Natural killer cell treated with Interleukin-12 subunit alpha and Interleukin-12 subunit beta and Interleukin-15 and Interleukin-18, amount 100 ng/mL, for 72 hours (primary cell): ENCODE data around the gene ANKRD34C. TPM values are rescaled to one million over a fixed set of nuclear protein-coding genes. Genes with fewer than 3 reads are reported as not detected.

Experiments
- ATAC-seq, 2 donors: fragments of 150-1000 bp; cut with Tn5 transposase in 1 of 2; sonication (Bioruptor Pico), chemical (Tn5 transposase) in 1 of 2; 2 replicates each; pipeline ENCODE4 v1.10.0; 2021
- DNase-seq: peaks from one replicate; pipeline ENCODE4 v3.0.0; 2022; ENCODE audit warnings: low spot score
- H3K27ac Mint-ChIP-seq, 2 donors: 1 replicate in 1 of 2; 2 replicates in 1 of 2; pipeline ENCODE4 v1.8.0; 2022; ENCODE audit warnings: mixed read lengths in 2 of 2, mild to moderate bottlenecking in 1 of 2, moderate library complexity in 1 of 2
- H3K27me3 Mint-ChIP-seq, 2 donors: 1 replicate in 1 of 2; 2 replicates in 1 of 2; pipeline ENCODE4 v1.8.0; 2022; ENCODE audit warnings: mixed read lengths in 2 of 2
- H3K36me3 Mint-ChIP-seq: one replicate; pipeline ENCODE4 v1.8.0; 2022; ENCODE audit warnings: mixed read lengths
- H3K4me1 Mint-ChIP-seq, 2 donors: 1 replicate in 1 of 2; 2 replicates in 1 of 2; pipeline ENCODE4 v1.8.0; 2022; ENCODE audit warnings: low read depth in 2 of 2, mixed read lengths in 2 of 2, mild to moderate bottlenecking in 1 of 2
- H3K4me3 Mint-ChIP-seq: one replicate; pipeline ENCODE4 v1.8.0; 2022; ENCODE audit warnings: mixed read lengths
- H3K9me3 Mint-ChIP-seq: 2 replicates; pipeline ENCODE4 v1.8.0; 2022; ENCODE audit warnings: mixed read lengths
- total RNA-seq, 2 donors: library from RNA; stranded (reverse); gene quantifications; one replicate each; pipeline ENCODE4 v1.2.3, GENCODE V29; 2022

The ANKRD34C gene
- not detected for total RNA-seq

- no peaks in the 10 kb centered on the region for H3K9me3 Mint-ChIP-seq
- H3K4me3 Mint-ChIP-seq, result no peak within 1 kb of the TSS
- DNase-seq, result no peak
- H3K27me3 Mint-ChIP-seq, result peaks cover 45 to 86% of the 10 kb centered on the region in 2 donors
- no peak within 1 kb of the TSS for H3K27ac Mint-ChIP-seq
- H3K4me1 Mint-ChIP-seq, result no peaks in the 10 kb centered on the region
- peaks cover 11% of the 10 kb centered on the region for H3K36me3 Mint-ChIP-seq
- ATAC-seq, result no peak
Measured at GRCh38 chr15:79282371-79283251, at the start of gene ANKRD34C. ANKRD34C (plus strand) TSS chr15:79282722; CDS start chr15:79293285, 10,563 bp downstream.

- no peaks in the 10 kb centered on the region for H3K36me3 Mint-ChIP-seq
- ATAC-seq, result no peak
- no peaks in the 10 kb centered on the region for H3K4me1 Mint-ChIP-seq
- H3K4me3 Mint-ChIP-seq, result no peak overlapping the region
- peaks cover 3% of the 10 kb centered on the region for H3K9me3 Mint-ChIP-seq
- H3K27me3 Mint-ChIP-seq, result peaks cover 25 to 44% of the 10 kb centered on the region in 2 donors
- H3K27ac Mint-ChIP-seq, result no peak overlapping the region
- DNase-seq, result no peak
Measured at GRCh38 chr15:79233236-79233635, 49.3 kb upstream of the ANKRD34C start.

- peaks cover 20 to 44% of the 10 kb centered on the region in 2 donors for H3K27me3 Mint-ChIP-seq
- no peaks in the 10 kb centered on the region for H3K36me3 Mint-ChIP-seq
- no peak for DNase-seq
- no peaks in the 10 kb centered on the region for H3K4me1 Mint-ChIP-seq
- no peak overlapping the region for H3K4me3 Mint-ChIP-seq
- H3K27ac Mint-ChIP-seq, result no peak overlapping the region
- ATAC-seq, result no peak
- H3K9me3 Mint-ChIP-seq, result no peaks in the 10 kb centered on the region
Measured at GRCh38 chr15:79240036-79240435, 42.5 kb upstream of the ANKRD34C start.

- DNase-seq, result no peak
- H3K4me3 Mint-ChIP-seq, result no peak overlapping the region
- H3K27ac Mint-ChIP-seq, result no peak overlapping the region
- no peaks in the 10 kb centered on the region for H3K36me3 Mint-ChIP-seq
- no peaks in the 10 kb centered on the region for H3K9me3 Mint-ChIP-seq
- no peak for ATAC-seq
- no peaks in the 10 kb centered on the region for H3K4me1 Mint-ChIP-seq
- peaks cover 20 to 40% of the 10 kb centered on the region in 2 donors for H3K27me3 Mint-ChIP-seq
Measured at GRCh38 chr15:79243723-79244122, 38.8 kb upstream of the ANKRD34C start.

GRCh38 chr15:79244876-79245275 is 37.6 kb upstream of the ANKRD34C start:
- Mint-ChIP-seq H3K27ac (no peak overlapping the region), H3K9me3 (no peaks in the 10 kb centered on the region), H3K27me3 (peaks cover 15 to 34% of the 10 kb centered on the region in 2 donors), H3K4me1 (no peaks in the 10 kb centered on the region), H3K4me3 (no peak overlapping the region), H3K36me3 (no peaks in the 10 kb centered on the region)
- no peak for DNase-seq
- no peak for ATAC-seq

- H3K27me3 Mint-ChIP-seq, result peaks cover 17 to 41% of the 10 kb centered on the region in 2 donors
- H3K4me1 Mint-ChIP-seq, result no peaks in the 10 kb centered on the region
- no peaks in the 10 kb centered on the region for H3K9me3 Mint-ChIP-seq
- ATAC-seq (no peak), DNase-seq (no peak)
- H3K36me3 Mint-ChIP-seq, result no peaks in the 10 kb centered on the region
- H3K4me3 Mint-ChIP-seq, result no peak overlapping the region
- H3K27ac Mint-ChIP-seq, result no peak overlapping the region
Measured at GRCh38 chr15:79248183-79248582, 34.3 kb upstream of the ANKRD34C start.

- Mint-ChIP-seq H3K36me3 (no peaks in the 10 kb centered on the region), H3K27ac (no peak overlapping the region), H3K27me3 (peaks cover 29 to 56% of the 10 kb centered on the region in 2 donors), H3K4me1 (no peaks in the 10 kb centered on the region), H3K9me3 (no peaks in the 10 kb centered on the region), H3K4me3 (no peak overlapping the region)
- DNase-seq, result no peak
- no peak for ATAC-seq
Measured at GRCh38 chr15:79257454-79257853, 25.1 kb upstream of the ANKRD34C start.

- no peak for DNase-seq
- Mint-ChIP-seq H3K9me3 (no peaks in the 10 kb centered on the region), H3K4me3 (no peak overlapping the region), H3K4me1 (no peaks in the 10 kb centered on the region), H3K27ac (no peak overlapping the region), H3K27me3 (peaks cover 17 to 44% of the 10 kb centered on the region in 2 donors), H3K36me3 (no peaks in the 10 kb centered on the region)
- no peak for ATAC-seq
Measured at GRCh38 chr15:79261836-79262235, 20.7 kb upstream of the ANKRD34C start.

- H3K4me3 Mint-ChIP-seq, result no peak overlapping the region
- ATAC-seq (no peak), DNase-seq (no peak)
- H3K27me3 Mint-ChIP-seq, result peaks cover 18 to 48% of the 10 kb centered on the region in 2 donors
- H3K27ac Mint-ChIP-seq, result no peak overlapping the region
- no peaks in the 10 kb centered on the region for H3K4me1 Mint-ChIP-seq
- no peaks in the 10 kb centered on the region for H3K9me3 Mint-ChIP-seq
- no peaks in the 10 kb centered on the region for H3K36me3 Mint-ChIP-seq
Measured at GRCh38 chr15:79265167-79265566, 17.4 kb upstream of the ANKRD34C start.

- Mint-ChIP-seq H3K4me1 (no peaks in the 10 kb centered on the region), H3K4me3 (no peak overlapping the region), H3K27me3 (peaks cover 21 to 48% of the 10 kb centered on the region in 2 donors), H3K9me3 (no peaks in the 10 kb centered on the region), H3K27ac (no peak overlapping the region), H3K36me3 (no peaks in the 10 kb centered on the region)
- DNase-seq, result no peak
- ATAC-seq, result no peak
Measured at GRCh38 chr15:79265987-79266579, 16.4 kb upstream of the ANKRD34C start.

- H3K4me3 Mint-ChIP-seq, result no peak overlapping the region
- ATAC-seq, result no peak
- no peak overlapping the region for H3K27ac Mint-ChIP-seq
- no peaks in the 10 kb centered on the region for H3K4me1 Mint-ChIP-seq
- peaks cover 11% of the 10 kb centered on the region for H3K36me3 Mint-ChIP-seq
- H3K27me3 Mint-ChIP-seq, result peaks cover 44 to 85% of the 10 kb centered on the region in 2 donors
- no peak for DNase-seq
- no peaks in the 10 kb centered on the region for H3K9me3 Mint-ChIP-seq
Measured at GRCh38 chr15:79283252-79284048, 928 bp downstream of the ANKRD34C start.

GRCh38 chr15:79290642-79291275 is 8.2 kb downstream of the ANKRD34C start:
- Mint-ChIP-seq H3K4me3 (no peak overlapping the region), H3K36me3 (no peaks in the 10 kb centered on the region), H3K4me1 (no peaks in the 10 kb centered on the region), H3K27me3 (peaks cover 38 to 46% of the 10 kb centered on the region in 2 donors), H3K9me3 (no peaks in the 10 kb centered on the region), H3K27ac (no peak overlapping the region)
- ATAC-seq (no peak), DNase-seq (no peak)

- ATAC-seq, result no peak
- no peaks in the 10 kb centered on the region for H3K36me3 Mint-ChIP-seq
- H3K4me3 Mint-ChIP-seq, result no peak overlapping the region
- no peaks in the 10 kb centered on the region for H3K4me1 Mint-ChIP-seq
- no peak for DNase-seq
- no peak overlapping the region for H3K27ac Mint-ChIP-seq
- H3K27me3 Mint-ChIP-seq, result peaks cover 37 to 41% of the 10 kb centered on the region in 2 donors
- no peaks in the 10 kb centered on the region for H3K9me3 Mint-ChIP-seq
Measured at GRCh38 chr15:79292011-79292410, 9.5 kb downstream of the ANKRD34C start.
